Type B pancreatic cell (in vitro differentiated cells): ENCODE measurements around the gene GAMT. TPM values are rescaled to one million over a fixed set of nuclear protein-coding genes. Genes with fewer than 3 reads are reported as not detected.

Source experiments
- DNase-seq: peaks from one replicate; pipeline ENCODE4 v3.0.0; 2021; ENCODE audit warnings: mixed read lengths; ENCODE audit not compliant: unreplicated experiment; ENCODE audit errors: extremely low spot score
- H3K27ac Mint-ChIP-seq: 2 replicates; pipeline ENCODE4 v1.8.0; 2021; ENCODE audit warnings: mild to moderate bottlenecking, mixed read lengths
- H3K27me3 Mint-ChIP-seq: 2 replicates; pipeline ENCODE4 v1.8.0; 2021; ENCODE audit warnings: mixed read lengths
- H3K36me3 Mint-ChIP-seq: 2 replicates; pipeline ENCODE4 v1.8.0; 2021; ENCODE audit warnings: mixed read lengths
- H3K4me1 Mint-ChIP-seq: one replicate; pipeline ENCODE4 v1.8.0; 2021; ENCODE audit warnings: mixed read lengths; ENCODE audit not compliant: unreplicated experiment
- H3K4me3 Mint-ChIP-seq: 2 replicates; pipeline ENCODE4 v1.8.0; 2021; ENCODE audit warnings: mild to moderate bottlenecking, mixed read lengths
- H3K9me3 Mint-ChIP-seq: 2 replicates; pipeline ENCODE4 v1.8.0; 2021; ENCODE audit warnings: mixed read lengths
- CTCF ChIP-seq: fragments of 200-600 bp; sonication (generic); conservative IDR thresholded peaks from 2 replicates; pipeline ENCODE4 v1.5.0; 2021; ENCODE audit warnings: antibody characterized with exemption, mild to moderate bottlenecking
- total RNA-seq: library from RNA; stranded (reverse); gene quantifications from 2 replicates; pipeline ENCODE4 v1.2.1, GENCODE V29; 2021; ENCODE audit warnings: low replicate concordance

Gene GAMT
- total RNA-seq, 1 donor from 2014 or later, result 37.9 TPM

DNA sequence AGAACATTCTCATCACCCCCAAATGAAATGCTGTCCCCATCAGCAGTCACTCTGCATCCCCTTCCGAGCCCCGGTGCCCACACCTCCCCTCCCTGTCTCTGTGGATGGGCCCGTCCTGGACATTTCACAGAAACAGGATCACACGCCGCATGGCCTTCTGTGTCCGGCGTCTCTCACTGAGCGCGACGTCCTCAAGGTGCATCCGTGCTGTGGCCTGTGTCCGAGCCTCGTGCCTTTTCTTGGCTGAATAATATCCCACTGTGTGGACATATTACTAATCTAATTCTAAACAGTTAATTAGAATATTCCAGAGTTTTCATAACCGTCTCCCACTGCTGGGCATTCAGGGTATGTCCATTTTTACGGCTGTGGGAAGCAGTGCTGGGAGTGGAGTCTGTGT, 8.9 kb downstream of the GAMT start:
- H3K4me3 Mint-ChIP-seq, result no peak overlapping the region
- H3K36me3 Mint-ChIP-seq, result peaks cover 3% of the 10 kb centered on the region
- no peaks in the 10 kb centered on the region for H3K9me3 Mint-ChIP-seq
- no peak for TF ChIP-seq CTCF
- no peak for DNase-seq
- H3K27ac Mint-ChIP-seq, result no peak overlapping the region
- no peaks in the 10 kb centered on the region for H3K27me3 Mint-ChIP-seq
- H3K4me1 Mint-ChIP-seq, result no peaks in the 10 kb centered on the region

DNA sequence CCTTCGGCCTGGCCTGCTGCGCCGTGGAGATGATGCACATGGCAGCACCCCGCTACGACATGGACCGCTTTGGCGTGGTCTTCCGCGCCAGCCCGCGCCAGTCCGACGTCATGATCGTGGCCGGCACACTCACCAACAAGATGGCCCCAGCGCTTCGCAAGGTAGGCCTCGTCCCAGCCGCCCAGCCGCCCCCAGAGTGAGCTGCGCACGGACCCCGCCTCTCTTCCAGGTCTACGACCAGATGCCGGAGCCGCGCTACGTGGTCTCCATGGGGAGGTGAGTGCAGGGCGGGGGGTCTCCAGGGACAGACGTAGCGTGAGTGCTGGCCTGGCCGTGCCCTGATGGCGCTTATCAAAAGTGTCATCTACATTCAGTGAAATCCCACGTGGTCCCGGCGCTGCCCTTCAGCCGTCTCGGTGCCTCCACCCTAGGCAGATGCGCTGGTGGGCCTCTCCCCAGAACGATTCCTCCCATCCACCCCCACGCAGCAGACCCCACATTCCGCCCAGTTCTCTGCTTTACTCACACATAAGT, 10.4 kb downstream of the GAMT start:
- no peak for DNase-seq
- no peaks in the 10 kb centered on the region for H3K27me3 Mint-ChIP-seq
- peaks cover 3% of the 10 kb centered on the region for H3K36me3 Mint-ChIP-seq
- no peak overlapping the region for H3K27ac Mint-ChIP-seq
- H3K4me1 Mint-ChIP-seq, result no peaks in the 10 kb centered on the region
- TF ChIP-seq CTCF, result no peak
- H3K4me3 Mint-ChIP-seq, result no peak overlapping the region
- no peaks in the 10 kb centered on the region for H3K9me3 Mint-ChIP-seq

DNA sequence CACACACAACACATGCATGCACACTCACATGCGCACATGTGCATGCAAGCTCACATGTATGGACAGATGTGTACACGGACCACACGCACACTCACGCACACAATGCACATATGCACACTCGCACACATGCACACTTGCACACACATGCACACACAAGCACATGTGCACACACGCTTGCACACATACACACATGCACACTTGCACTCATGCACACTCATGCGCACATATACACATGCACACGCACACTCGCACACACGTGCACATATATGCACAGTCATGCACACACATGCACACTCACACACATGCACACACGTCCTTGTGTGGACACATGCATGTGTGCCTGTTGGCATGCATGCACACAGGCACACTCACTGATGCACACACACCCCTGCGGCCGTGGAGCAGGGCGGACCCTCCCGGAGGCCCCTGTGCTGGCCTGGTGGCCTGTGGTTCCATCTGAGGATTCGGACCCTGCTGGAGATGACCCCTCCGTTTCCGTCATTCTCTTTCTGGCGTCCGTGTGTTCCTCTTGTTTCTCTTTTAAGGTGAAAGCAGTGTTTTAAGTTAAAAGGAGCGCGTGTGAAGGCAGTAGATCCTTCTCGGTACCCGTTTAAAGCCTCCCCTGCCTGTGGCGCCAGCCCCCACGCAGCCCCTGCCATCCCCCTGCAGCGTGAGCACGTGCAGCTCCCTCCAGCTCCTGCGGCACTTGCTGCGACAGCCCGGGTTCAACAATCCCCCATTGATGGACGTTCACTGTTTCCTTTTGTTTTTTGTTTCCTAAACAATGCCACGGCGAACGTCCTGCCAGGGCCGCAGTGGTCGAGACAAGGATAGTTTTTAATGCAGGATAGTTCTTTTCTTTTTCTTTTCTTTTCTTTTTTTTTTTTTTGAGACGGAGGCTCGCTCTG, 12.1 kb downstream of the GAMT start:
- H3K27ac Mint-ChIP-seq, result no peak overlapping the region
- no peaks in the 10 kb centered on the region for H3K27me3 Mint-ChIP-seq
- DNase-seq, result no peak
- H3K9me3 Mint-ChIP-seq, result no peaks in the 10 kb centered on the region
- H3K4me1 Mint-ChIP-seq, result no peaks in the 10 kb centered on the region
- H3K36me3 Mint-ChIP-seq, result peaks cover 3% of the 10 kb centered on the region
- peak overlapping the region; percentile 34 for H3K4me3 Mint-ChIP-seq
- TF ChIP-seq CTCF, result no peak

DNA sequence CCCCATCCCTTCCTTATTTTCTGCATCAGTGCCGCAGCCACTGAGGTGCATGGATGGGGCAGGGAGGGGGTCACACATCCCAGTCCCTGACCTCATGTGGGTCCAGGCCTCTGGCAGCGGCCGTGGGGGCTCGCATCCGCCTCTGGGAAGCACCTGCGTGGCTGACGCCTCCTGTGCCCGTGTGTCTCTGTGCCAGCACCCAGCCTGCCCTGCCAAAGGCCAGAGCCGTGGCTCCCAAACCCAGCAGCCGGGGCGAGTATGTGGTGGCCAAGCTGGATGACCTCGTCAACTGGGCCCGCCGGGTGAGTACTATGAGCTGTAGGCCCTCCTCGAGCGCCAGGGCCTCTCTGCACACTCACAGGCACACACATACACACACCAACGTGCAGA, 12.7 kb downstream of the GAMT start:
- H3K4me1 Mint-ChIP-seq, result no peaks in the 10 kb centered on the region
- peaks cover under 1% of the 10 kb centered on the region for H3K27me3 Mint-ChIP-seq
- H3K27ac Mint-ChIP-seq, result no peak overlapping the region
- DNase-seq, result no peak
- no peak for TF ChIP-seq CTCF
- H3K4me3 Mint-ChIP-seq, result peak overlapping the region; percentile 34
- H3K36me3 Mint-ChIP-seq, result peaks cover 3% of the 10 kb centered on the region
- no peaks in the 10 kb centered on the region for H3K9me3 Mint-ChIP-seq

DNA sequence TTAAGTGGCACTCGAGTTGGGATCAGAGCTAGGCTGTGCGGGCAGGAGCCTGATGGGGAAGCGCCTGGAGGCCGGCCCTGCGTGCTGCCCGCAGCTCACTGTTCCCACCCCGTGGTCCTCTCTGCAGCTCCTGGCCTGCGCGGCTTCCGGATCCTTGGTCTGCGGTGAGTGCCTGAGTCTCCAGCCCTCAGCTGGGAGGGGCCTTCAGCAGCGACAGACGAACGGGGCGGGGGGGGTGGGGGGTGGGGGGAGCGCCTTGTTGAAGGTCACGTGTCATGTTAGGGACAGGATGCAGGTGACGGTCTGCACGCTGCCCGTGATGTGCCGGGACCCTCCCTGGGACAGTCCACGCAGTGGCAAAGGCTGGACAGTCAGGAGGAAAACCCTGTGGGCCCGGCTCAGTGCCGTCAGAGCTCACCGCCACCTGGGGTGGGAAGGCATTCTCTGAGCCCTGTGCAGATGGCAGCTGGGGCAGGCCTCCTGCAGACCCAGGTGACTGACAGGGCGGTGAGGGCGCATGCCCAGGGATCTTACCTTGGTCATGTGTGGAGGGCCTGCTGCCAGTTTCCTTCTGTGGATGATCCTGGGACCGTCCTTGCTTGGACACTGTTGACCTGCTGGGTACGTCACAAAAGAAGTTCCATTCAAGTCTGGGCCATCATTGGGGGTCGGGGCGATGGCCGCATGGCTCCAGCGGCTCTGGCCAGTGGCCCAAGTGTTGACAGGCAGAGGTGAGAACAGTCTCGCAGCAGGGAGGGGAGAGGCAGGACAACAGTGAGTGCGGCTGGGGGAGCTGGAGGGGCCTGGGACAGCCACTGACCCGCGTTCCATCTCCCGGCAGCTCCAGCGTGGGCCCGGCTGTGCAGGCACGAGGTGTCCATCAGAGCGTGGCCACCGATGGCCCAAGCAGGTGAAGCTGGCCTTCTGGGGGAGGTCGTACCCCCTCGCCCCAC, 13.4 kb downstream of the GAMT start:
- Mint-ChIP-seq H3K27me3 (peaks cover 7% of the 10 kb centered on the region), H3K36me3 (peaks cover 9% of the 10 kb centered on the region), H3K9me3 (no peaks in the 10 kb centered on the region), H3K4me3 (no peak overlapping the region), H3K4me1 (peaks cover 6% of the 10 kb centered on the region), H3K27ac (no peak overlapping the region)
- no peak for TF ChIP-seq CTCF
- no peak for DNase-seq
